WTC11 (cell line): ENCODE data around the gene NT5DC1. TPM values are rescaled to one million over a fixed set of nuclear protein-coding genes. Genes with fewer than 3 reads are reported as not detected.

Experiments used
- ATAC-seq: fragments of 200-7000 bp; cut with Tn5 transposase; 2 replicates; pipeline ENCODE4 v1.10.0; 2021; ENCODE audit warnings: mild to moderate bottlenecking, moderate library complexity
- CTCF ChIA-PET: fragments of 300-600 bp; sonication (Branson Sonifier 250); formaldehyde crosslinking; loops from one replicate; lab custom pipeline; 2021; ENCODE audit warnings: antibody characterized with exemption; lab: Charles Lee
- POLR2A ChIA-PET: fragments of 350-600 bp; sonication (Branson Sonifier 250); formaldehyde crosslinking; loops from one replicate; lab custom pipeline; 2021; ENCODE audit warnings: antibody characterized with exemption; lab: Charles Lee
- DNase-seq: peaks from one replicate; pipeline ENCODE4 v3.0.0; 2021; ENCODE audit warnings: low spot score
- H3K27ac Mint-ChIP-seq: 2 replicates; pipeline ENCODE4 v1.8.0; 2021; ENCODE audit warnings: mixed read lengths
- H3K27me3 Mint-ChIP-seq: 2 replicates; pipeline ENCODE4 v1.8.0; 2021; ENCODE audit warnings: low read depth, mild to moderate bottlenecking, moderate library complexity, mixed read lengths
- H3K36me3 Mint-ChIP-seq: 2 replicates; pipeline ENCODE4 v1.8.0; 2021; ENCODE audit warnings: mixed read lengths
- H3K4me1 Mint-ChIP-seq: 2 replicates; pipeline ENCODE4 v1.8.0; 2022; ENCODE audit warnings: mixed read lengths
- H3K4me3 Mint-ChIP-seq: 2 replicates; pipeline ENCODE4 v1.8.0; 2021; ENCODE audit warnings: mild to moderate bottlenecking, moderate library complexity, mixed read lengths
- H3K9me3 Mint-ChIP-seq: 2 replicates; pipeline ENCODE4 v1.8.0; 2021; ENCODE audit warnings: mixed read lengths
- ATF1 ChIP-seq: sonication (generic); formaldehyde crosslinking; IDR thresholded peaks from 2 replicates; pipeline ENCODE4 v1.8.1; 2023; ENCODE audit warnings: mild to moderate bottlenecking, moderate library complexity, missing genetic modification reagents
- ATF3 ChIP-seq: sonication (generic); formaldehyde crosslinking; conservative IDR thresholded peaks from 2 replicates; pipeline ENCODE4 v1.8.1; 2022; ENCODE audit warnings: mild to moderate bottlenecking, missing genetic modification reagents
- ELF4 ChIP-seq: sonication (generic); formaldehyde crosslinking; IDR thresholded peaks from 2 replicates; pipeline ENCODE4 v1.8.1; 2022; ENCODE audit warnings: low read depth, mild to moderate bottlenecking, moderate library complexity, missing genetic modification reagents
- FOXK1 ChIP-seq: sonication (generic); formaldehyde crosslinking; IDR thresholded peaks from 2 replicates; pipeline ENCODE4 v1.8.0; 2022; ENCODE audit warnings: mild to moderate bottlenecking, moderate library complexity, missing genetic modification reagents
- GRHL2 ChIP-seq: fragments of 250-450 bp; sonication (Bioruptor Pico); IDR thresholded peaks from 2 replicates; pipeline ENCODE4 v1.8.0; 2022; ENCODE audit warnings: mild to moderate bottlenecking, moderate library complexity; ENCODE audit not compliant: insufficient replicate concordance, severe bottlenecking
- MLX ChIP-seq: sonication (generic); formaldehyde crosslinking; IDR thresholded peaks from 2 replicates; pipeline ENCODE4 v1.8.1; 2023; ENCODE audit warnings: mild to moderate bottlenecking, missing genetic modification reagents, moderate library complexity
- MYBL2 ChIP-seq: sonication (generic); formaldehyde crosslinking; IDR thresholded peaks from 2 replicates; pipeline ENCODE4 v1.8.1; 2023; ENCODE audit warnings: mild to moderate bottlenecking, moderate library complexity, missing genetic modification reagents
- NFATC4 ChIP-seq: fragments of 250-450 bp; sonication (Bioruptor Pico); IDR thresholded peaks from 2 replicates; pipeline ENCODE4 v1.9.0; 2021; ENCODE audit warnings: mild to moderate bottlenecking
- STAT6 ChIP-seq: sonication (generic); formaldehyde crosslinking; conservative IDR thresholded peaks from 2 replicates; pipeline ENCODE4 v1.8.1; 2023; ENCODE audit warnings: mild to moderate bottlenecking, low read depth, missing genetic modification reagents, moderate library complexity
- TP53 ChIP-seq: sonication (generic); formaldehyde crosslinking; IDR thresholded peaks from 2 replicates; pipeline ENCODE4 v1.8.1; 2023; ENCODE audit warnings: mild to moderate bottlenecking, missing genetic modification reagents
- ZBTB21 ChIP-seq: sonication (generic); formaldehyde crosslinking; IDR thresholded peaks from 2 replicates; pipeline ENCODE4 v1.8.1; 2023; ENCODE audit warnings: mild to moderate bottlenecking, missing genetic modification reagents, borderline replicate concordance
- ZNF121 ChIP-seq: sonication (generic); formaldehyde crosslinking; IDR thresholded peaks from 2 replicates; pipeline ENCODE4 v1.8.0; 2023; ENCODE audit warnings: missing genetic modification reagents
- ZNF423 ChIP-seq: fragments of 250-450 bp; sonication (Bioruptor Pico); IDR thresholded peaks from 2 replicates; pipeline ENCODE4 v2.1.2; 2022; ENCODE audit warnings: mild to moderate bottlenecking, moderate library complexity
- ZNF425 ChIP-seq: fragments of 250-450 bp; sonication (Bioruptor Pico); conservative IDR thresholded peaks from 2 replicates; pipeline ENCODE4 v1.9.0; 2021; ENCODE audit warnings: mild to moderate bottlenecking
- total RNA-seq: library from RNA; stranded (reverse); gene quantifications from 3 replicates; pipeline ENCODE4 v1.2.3, GENCODE V29; 2021
- TF ChIP-seq, protein P1 (sequence below): sonication (generic); formaldehyde crosslinking; IDR thresholded peaks from 2 replicates; pipeline ENCODE4 v1.8.0; 2022; ENCODE audit warnings: mild to moderate bottlenecking, missing genetic modification reagents
- TF ChIP-seq, protein P2 (sequence below): fragments of 250-450 bp; sonication (Bioruptor Pico); IDR thresholded peaks from 2 replicates; pipeline ENCODE4 v1.9.0; 2021; ENCODE audit warnings: mild to moderate bottlenecking
- TF ChIP-seq, protein P3 (sequence below): sonication (generic); formaldehyde crosslinking; IDR thresholded peaks from 2 replicates; pipeline ENCODE4 v1.8.0; 2023; ENCODE audit warnings: mild to moderate bottlenecking, missing genetic modification reagents

The NT5DC1 gene
- total RNA-seq, 1 experiment from 2014 or later: 67.9 TPM

GRCh38 chr6:116051244-116051643, 49.4 kb upstream of the NT5DC1 start (continued):
- no peak for TF ChIP-seq STAT6
- no peak for TF ChIP-seq ELF4 (CRISPR knock-in tag)
- TF ChIP-seq ZBTB21: no peak
- no peak for TF ChIP-seq MLX (CRISPR knock-in tag)
- TF ChIP-seq, protein P1, sequence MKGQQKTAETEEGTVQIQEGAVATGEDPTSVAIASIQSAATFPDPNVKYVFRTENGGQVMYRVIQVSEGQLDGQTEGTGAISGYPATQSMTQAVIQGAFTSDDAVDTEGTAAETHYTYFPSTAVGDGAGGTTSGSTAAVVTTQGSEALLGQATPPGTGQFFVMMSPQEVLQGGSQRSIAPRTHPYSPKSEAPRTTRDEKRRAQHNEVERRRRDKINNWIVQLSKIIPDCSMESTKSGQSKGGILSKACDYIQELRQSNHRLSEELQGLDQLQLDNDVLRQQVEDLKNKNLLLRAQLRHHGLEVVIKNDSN (CRISPR knock-in tag): no peak
- no peak for TF ChIP-seq ZNF425
- TF ChIP-seq GRHL2 (CRISPR knock-in tag): no peak

DNA sequence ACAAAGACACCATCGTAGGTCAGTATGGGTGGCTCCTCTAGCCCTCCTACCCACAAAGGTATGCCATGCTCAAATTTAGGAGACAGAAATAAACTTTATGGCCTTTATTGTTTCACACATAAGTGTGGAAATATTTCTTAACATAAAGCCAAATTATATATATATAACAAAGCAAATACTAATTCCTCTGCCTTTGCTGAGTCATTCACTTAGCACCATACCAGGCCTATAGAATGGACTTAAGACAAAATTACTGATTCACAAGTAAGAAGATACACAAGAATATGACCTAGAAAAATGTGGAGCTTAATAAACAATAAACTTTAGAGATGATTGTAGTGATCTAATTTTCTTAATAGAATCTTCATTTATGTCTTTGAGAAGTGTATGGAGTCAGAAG, 45.1 kb upstream of the NT5DC1 start:
- CTCF ChIA-PET: no interaction called here
- no peaks in the 10 kb centered on the region; the same call in 1 of the 2 replicates for H3K27me3 Mint-ChIP-seq
- H3K9me3 Mint-ChIP-seq: no peaks in the 10 kb centered on the region
- ATAC-seq (no peak), DNase-seq (no peak)
- peaks cover 3% of the 10 kb centered on the region for H3K4me1 Mint-ChIP-seq
- H3K36me3 Mint-ChIP-seq: no peaks in the 10 kb centered on the region
- POLR2A ChIA-PET: no interaction called here
- TF ChIP-seq NFATC4 (CRISPR knock-in tag) (no peak), ZNF121 (CRISPR knock-in tag) (no peak), ELF4 (CRISPR knock-in tag) (no peak), ATF3 (CRISPR knock-in tag) (no peak), ATF1 (CRISPR knock-in tag) (no peak), TP53 (CRISPR knock-in tag) (no peak), MYBL2 (no peak), ZNF423 (CRISPR knock-in tag) (no peak), FOXK1 (no peak)
- TF ChIP-seq, protein P2, sequence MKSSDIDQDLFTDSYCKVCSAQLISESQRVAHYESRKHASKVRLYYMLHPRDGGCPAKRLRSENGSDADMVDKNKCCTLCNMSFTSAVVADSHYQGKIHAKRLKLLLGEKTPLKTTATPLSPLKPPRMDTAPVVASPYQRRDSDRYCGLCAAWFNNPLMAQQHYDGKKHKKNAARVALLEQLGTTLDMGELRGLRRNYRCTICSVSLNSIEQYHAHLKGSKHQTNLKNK (CRISPR knock-in tag): no peak
- TF ChIP-seq, protein P3, sequence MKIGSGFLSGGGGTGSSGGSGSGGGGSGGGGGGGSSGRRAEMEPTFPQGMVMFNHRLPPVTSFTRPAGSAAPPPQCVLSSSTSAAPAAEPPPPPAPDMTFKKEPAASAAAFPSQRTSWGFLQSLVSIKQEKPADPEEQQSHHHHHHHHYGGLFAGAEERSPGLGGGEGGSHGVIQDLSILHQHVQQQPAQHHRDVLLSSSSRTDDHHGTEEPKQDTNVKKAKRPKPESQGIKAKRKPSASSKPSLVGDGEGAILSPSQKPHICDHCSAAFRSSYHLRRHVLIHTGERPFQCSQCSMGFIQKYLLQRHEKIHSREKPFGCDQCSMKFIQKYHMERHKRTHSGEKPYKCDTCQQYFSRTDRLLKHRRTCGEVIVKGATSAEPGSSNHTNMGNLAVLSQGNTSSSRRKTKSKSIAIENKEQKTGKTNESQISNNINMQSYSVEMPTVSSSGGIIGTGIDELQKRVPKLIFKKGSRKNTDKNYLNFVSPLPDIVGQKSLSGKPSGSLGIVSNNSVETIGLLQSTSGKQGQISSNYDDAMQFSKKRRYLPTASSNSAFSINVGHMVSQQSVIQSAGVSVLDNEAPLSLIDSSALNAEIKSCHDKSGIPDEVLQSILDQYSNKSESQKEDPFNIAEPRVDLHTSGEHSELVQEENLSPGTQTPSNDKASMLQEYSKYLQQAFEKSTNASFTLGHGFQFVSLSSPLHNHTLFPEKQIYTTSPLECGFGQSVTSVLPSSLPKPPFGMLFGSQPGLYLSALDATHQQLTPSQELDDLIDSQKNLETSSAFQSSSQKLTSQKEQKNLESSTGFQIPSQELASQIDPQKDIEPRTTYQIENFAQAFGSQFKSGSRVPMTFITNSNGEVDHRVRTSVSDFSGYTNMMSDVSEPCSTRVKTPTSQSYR (CRISPR knock-in tag): no peak
- no peak overlapping the region for H3K27ac Mint-ChIP-seq
- H3K4me3 Mint-ChIP-seq: no peak overlapping the region
